ENCODE measurements around the gene UXS1. TPM values are rescaled to one million over a fixed set of nuclear protein-coding genes. Genes with fewer than 3 reads are reported as not detected.
A peak's percentile ranks its signal among the peaks of the same experiment; 100 is the strongest.
"Not testable (repeated sequence)": the region's sequence is repeated elsewhere in the genome, so short reads cannot be mapped to it uniquely, and the experiment has no call there.

Gene UXS1
- total RNA-seq, 2 donors from 2014 or later, result 33.9 to 39.9 TPM

DNA sequence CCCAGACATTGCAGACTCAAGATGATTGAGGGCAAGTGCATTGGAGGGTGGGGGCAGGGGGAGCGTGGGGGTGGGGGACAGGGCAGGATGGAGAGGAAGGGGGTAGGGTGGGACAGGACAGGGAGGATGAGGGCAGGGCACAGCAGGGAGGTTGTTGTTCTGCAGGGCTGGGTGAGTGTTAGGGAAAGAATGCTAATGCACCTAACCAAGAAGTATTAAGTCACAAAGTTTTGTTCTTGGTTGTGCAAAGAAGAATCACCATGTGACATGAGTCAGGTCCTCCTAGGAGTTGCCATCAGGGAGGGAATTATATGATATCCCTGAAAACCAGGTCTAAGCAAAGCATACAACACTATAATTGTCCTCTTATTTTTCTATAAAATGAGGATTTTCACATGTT, 10.4 kb upstream of the UXS1 start:
- H3K36me3 Mint-ChIP-seq (ENCODE audit: insufficient read depth in 2 of 2); H3K27ac Mint-ChIP-seq; H3K4me1 Mint-ChIP-seq (ENCODE audit: low read depth); H3K4me3 Mint-ChIP-seq; ATAC-seq (replicated peaks in 1 of 2); DNase-seq; H3K27me3 Mint-ChIP-seq (ENCODE audit: low read depth); H3K9me3 Mint-ChIP-seq: not testable (repeated sequence)

DNA sequence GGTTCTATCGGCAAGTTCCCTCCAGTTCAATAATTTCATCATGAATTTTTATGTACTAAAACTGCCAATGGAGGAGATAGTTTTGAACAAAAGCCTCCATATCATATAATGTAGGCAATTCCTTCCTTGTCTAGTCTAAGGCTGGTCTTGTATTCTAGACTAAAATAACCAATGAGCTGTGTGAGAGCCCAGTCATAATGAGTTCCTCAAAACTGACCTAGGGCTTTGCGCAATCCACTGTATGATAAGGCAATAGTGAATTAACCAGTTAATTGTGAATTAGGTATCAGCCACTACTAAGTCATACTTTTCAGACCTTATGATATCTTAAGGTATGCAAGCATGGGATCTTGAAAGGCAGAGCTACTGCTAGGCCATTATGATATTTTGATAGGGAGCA, 7.6 kb upstream of the UXS1 start:
- Mint-ChIP-seq H3K36me3 (ENCODE audit: insufficient read depth in 2 of 2) (no peaks in the 10 kb centered on the region), H3K27me3 (ENCODE audit: low read depth) (no peaks in the 10 kb centered on the region), H3K27ac (no peak overlapping the region), H3K4me1 (ENCODE audit: low read depth) (no peaks in the 10 kb centered on the region), H3K9me3 (no peaks in the 10 kb centered on the region), H3K4me3 (no peak overlapping the region)
- ATAC-seq (replicated peaks in 1 of 2) (no peak), DNase-seq (no peak)

DNA sequence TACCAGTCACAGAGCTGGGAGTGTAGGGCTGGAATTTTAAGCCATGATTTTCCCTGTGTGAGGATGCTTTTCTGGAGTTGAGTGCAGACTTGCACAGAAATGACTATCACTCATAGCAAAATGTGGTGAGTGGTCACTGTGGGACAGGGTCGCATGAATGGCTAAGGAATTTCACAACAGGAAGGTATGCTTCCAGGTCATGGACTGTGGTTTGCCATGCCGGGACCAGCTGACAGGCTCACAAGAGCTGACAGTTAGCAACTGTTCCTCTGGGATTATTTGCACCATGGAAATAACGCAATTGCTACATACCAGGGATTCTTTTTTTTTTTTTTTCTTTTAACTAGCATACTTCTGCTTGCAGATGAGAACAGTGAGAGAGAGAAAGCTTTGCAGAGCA, 3.8 kb upstream of the UXS1 start:
- Mint-ChIP-seq H3K36me3 (ENCODE audit: insufficient read depth in 2 of 2) (no peaks in the 10 kb centered on the region), H3K27ac (no peak overlapping the region), H3K9me3 (no peaks in the 10 kb centered on the region), H3K4me3 (no peak overlapping the region), H3K27me3 (ENCODE audit: low read depth) (no peaks in the 10 kb centered on the region), H3K4me1 (ENCODE audit: low read depth) (peaks cover 11% of the 10 kb centered on the region)
- ATAC-seq (replicated peaks in 1 of 2), result no peak
- DNase-seq, result no peak

DNA sequence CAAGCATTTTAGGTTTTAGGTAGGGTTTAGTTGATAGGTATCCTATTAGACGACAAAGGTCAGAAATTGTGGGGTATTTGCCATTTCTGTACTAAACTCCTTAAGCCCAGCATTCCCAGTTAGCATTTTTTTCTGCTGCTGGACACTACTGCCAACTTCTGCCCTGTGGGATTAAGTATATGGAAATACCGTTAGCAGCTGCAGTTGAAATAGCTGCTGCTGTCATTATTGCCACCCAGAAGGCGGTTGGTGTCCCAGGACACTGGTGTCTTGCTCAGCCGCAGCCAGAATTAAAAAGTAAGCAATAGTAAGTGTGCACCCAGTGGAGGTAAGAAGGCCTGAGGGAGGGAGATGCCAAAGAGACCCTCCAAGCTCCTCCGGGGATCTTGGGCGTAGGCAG, 1.9 kb upstream of the UXS1 start:
- ATAC-seq (replicated peaks in 1 of 2) (no peak), DNase-seq (no peak)
- H3K27me3 Mint-ChIP-seq (ENCODE audit: low read depth), result no peaks in the 10 kb centered on the region

DNA sequence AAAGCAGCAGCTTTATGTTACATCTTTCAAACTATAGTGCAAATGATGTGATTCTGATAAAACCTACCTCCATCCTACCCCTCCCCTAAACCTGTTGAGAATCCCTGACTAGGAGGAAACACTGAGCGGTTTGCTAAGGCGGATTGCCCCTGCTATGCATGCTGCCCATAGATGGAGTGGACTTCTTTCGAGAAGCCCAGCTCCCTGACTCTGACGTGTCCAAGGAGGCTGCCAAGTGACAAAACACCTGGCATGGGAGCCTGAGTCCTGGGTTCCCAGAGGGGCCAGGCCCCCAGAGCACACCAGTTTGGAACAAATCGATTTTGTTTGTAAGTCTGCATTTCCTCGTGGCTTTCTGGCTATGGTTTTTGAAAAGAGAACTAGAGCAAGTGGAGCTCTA, 1.4 kb upstream of the UXS1 start:
- Mint-ChIP-seq H3K36me3 (ENCODE audit: insufficient read depth in 2 of 2) (peaks cover 0 to 3% of the 10 kb centered on the region in 2 donors), H3K4me1 (ENCODE audit: low read depth) (peaks cover 33% of the 10 kb centered on the region), H3K27ac (no peak overlapping the region), H3K9me3 (no peaks in the 10 kb centered on the region), H3K4me3 (peak overlapping the region; percentile 87 to 89), H3K27me3 (ENCODE audit: low read depth) (no peaks in the 10 kb centered on the region)
- DNase-seq (no peak), ATAC-seq (replicated peaks in 1 of 2) (no peak)

More for the DNA sequence above, 1.9 kb upstream of the UXS1 start:
- Mint-ChIP-seq H3K4me3 (no peak overlapping the region), H3K9me3 (no peaks in the 10 kb centered on the region), H3K27ac (no peak overlapping the region), H3K4me1 (ENCODE audit: low read depth) (peaks cover 30% of the 10 kb centered on the region), H3K36me3 (ENCODE audit: insufficient read depth in 2 of 2) (peaks cover 0 to 3% of the 10 kb centered on the region in 2 donors)

DNA sequence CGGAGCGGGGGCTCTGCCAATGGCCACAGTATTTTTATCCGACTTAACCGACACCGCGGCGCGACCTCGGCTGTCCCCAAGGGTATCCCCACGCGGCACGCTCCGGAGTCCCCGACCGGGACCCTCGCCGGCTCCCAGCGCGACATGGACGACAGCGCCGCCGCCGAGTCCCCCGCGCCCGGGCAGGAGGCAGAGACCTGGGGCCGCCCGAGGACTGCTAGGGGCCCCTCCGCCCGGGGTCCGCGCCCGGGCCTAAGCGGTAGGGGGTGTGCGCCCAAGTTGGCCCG, 468 bp downstream of the UXS1 start:
- no peak for DNase-seq
- H3K27ac Mint-ChIP-seq, result no peak overlapping the region
- H3K4me3 Mint-ChIP-seq, result peak overlapping the region; percentile 70 to 86
- no peak for ATAC-seq (replicated peaks in 1 of 2)
- peaks cover 51% of the 10 kb centered on the region for H3K4me1 Mint-ChIP-seq (ENCODE audit: low read depth)
- H3K27me3 Mint-ChIP-seq (ENCODE audit: low read depth), result no peaks in the 10 kb centered on the region
- peaks cover 3% of the 10 kb centered on the region in 2 donors for H3K36me3 Mint-ChIP-seq (ENCODE audit: insufficient read depth in 2 of 2)
- no peaks in the 10 kb centered on the region for H3K9me3 Mint-ChIP-seq

DNA sequence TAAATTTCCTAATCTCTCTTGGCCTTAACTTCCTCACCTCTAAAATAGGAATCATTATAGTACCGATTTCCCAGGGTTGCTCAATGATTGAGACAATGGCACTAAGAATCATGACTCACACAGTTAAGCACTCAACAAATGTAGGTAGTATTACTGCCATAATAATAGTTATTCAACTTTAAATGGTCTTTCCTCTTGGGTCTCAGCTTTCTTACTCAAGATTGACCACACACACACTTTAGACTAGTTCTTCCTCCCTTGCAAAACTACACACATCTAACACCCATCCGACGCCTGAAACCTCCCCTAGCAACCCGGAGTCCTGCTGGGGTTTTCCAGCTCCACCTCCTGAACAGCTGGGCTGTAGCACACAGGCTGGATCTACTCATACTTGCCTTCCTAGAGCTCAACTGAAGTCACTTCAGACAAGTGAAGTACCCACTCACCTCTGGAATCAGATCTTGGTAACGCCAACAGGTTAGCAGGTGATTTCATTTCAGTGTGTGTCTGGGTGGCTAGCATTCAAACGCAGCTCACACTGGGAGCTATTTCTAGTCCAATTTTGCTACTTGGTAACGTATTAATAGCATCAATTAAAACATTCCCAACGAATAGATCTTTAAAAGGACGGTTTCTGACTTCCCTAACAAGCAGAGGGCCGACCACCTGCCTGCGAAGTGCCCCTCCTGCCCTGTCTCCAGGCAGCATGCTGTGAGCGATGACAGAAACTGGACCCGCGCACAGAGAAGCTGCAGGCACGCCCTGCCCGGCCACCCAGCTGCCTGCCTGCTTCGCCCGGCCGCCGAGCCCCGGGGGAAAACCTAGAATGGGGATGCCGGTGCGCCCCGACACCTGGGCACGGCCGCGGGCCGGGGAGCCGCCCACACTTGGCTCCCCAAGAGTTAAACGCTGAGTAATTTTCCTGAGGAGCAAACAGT, 1.1 kb downstream of the UXS1 start:
- Mint-ChIP-seq H3K27ac (peak overlapping the region; percentile 72), H3K4me1 (ENCODE audit: low read depth) (peaks cover 57% of the 10 kb centered on the region), H3K36me3 (ENCODE audit: insufficient read depth in 2 of 2) (peaks cover 3% of the 10 kb centered on the region in 2 donors), H3K27me3 (ENCODE audit: low read depth) (no peaks in the 10 kb centered on the region), H3K9me3 (no peaks in the 10 kb centered on the region), H3K4me3 (peak overlapping the region; percentile 70 to 86)
- DNase-seq (peak; percentile 63 to 71), ATAC-seq (replicated peaks in 1 of 2) (peak; percentile 68 to 78)

DNA sequence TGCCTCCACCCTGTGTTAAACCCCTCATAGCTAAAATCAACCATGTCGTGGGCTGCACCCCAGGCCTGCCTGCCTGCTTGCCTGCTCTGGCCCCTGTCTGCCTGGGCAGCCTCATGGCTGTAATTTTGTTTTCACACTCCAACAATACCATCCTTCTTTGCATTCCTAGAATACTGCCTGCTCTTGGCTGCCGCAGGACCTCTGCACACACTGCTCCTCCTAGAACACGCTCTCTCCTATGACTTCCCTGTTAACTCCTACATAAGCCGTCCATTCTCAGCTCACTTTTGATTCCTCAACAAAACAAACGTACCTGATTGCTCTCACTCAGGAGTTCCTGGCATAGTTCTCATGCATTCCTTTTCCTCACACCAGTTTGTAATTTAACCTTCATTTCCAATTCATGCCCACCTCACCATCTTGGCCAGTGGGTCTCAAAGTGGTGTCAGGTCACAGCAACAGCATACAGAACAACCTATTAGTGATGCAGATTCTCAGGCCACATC, 2.5 kb downstream of the UXS1 start:
- Mint-ChIP-seq H3K27me3 (ENCODE audit: low read depth) (no peaks in the 10 kb centered on the region), H3K9me3 (no peaks in the 10 kb centered on the region), H3K27ac (peak overlapping the region; percentile 11), H3K4me1 (ENCODE audit: low read depth) (peaks cover 68% of the 10 kb centered on the region), H3K36me3 (ENCODE audit: insufficient read depth in 2 of 2) (peaks cover 3% of the 10 kb centered on the region in 2 donors), H3K4me3 (peak overlapping the region; percentile 1 to 86)
- ATAC-seq (replicated peaks in 1 of 2) (no peak), DNase-seq (no peak)

DNA sequence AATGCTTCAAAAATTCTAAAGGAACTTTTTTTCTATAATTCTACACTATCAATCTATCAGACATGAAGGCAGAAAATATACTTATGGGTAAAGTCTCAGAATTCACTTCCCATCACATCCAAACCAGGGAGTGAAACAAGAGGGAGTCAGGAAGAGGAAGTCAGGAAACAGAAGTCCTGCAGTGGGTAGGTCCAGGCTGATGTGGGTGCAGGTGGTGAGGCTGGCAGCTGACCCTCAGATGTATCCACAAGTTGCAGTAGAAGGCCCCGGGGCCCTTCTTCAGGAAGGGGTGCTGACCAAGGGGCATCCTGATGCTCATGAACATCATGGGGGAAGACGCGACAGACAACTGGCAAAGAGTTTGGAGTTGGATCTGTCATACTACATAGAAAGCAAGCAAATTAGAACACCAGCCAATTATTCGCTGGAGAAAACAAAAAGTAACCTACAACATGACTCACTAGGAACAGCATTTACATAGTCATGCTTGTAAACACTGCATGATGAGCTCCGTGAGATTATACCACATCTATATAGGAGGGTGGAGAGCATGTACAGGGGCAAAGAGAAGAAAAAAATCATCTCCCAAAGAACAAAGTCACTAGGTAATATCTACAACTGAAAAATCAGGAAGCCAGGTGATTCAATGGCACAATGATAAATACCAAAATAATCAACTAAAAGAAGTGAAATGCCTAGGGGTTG, 4.2 kb downstream of the UXS1 start:
- ATAC-seq (replicated peaks in 1 of 2), result no peak
- peak overlapping the region; percentile 13 for H3K27ac Mint-ChIP-seq
- no peak for DNase-seq
- H3K4me1 Mint-ChIP-seq (ENCODE audit: low read depth), result peaks cover 74% of the 10 kb centered on the region
- no peaks in the 10 kb centered on the region for H3K9me3 Mint-ChIP-seq
- peak overlapping the region; percentile 26 to 39 for H3K4me3 Mint-ChIP-seq
- H3K36me3 Mint-ChIP-seq (ENCODE audit: insufficient read depth in 2 of 2), result peaks cover 3 to 10% of the 10 kb centered on the region in 2 donors
- H3K27me3 Mint-ChIP-seq (ENCODE audit: low read depth), result no peaks in the 10 kb centered on the region

DNA sequence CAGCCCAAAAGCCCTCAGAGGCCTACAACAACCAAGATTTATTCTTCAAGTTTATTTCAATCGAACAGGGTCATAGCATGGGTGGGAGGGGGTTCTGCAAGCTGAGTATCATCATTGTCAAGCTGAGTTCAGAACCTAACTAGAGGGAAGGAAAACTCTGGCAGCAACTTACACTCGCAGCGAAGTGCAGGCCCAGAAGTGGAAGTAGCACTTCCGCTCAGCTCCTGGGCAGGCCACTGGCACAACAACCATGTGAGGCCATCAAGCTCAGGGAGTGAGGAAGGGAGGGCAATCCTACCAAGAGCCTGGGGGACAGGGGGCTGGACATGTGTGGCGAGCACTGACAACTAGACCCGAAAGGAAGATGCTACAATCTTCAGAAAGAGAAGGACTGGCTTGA, 4.8 kb downstream of the UXS1 start:
- ATAC-seq (replicated peaks in 1 of 2) (no peak), DNase-seq (no peak)
- Mint-ChIP-seq H3K27ac (peak overlapping the region; percentile 13), H3K4me3 (peak overlapping the region; percentile 26 to 39), H3K9me3 (no peaks in the 10 kb centered on the region), H3K27me3 (ENCODE audit: low read depth) (no peaks in the 10 kb centered on the region), H3K36me3 (ENCODE audit: insufficient read depth in 2 of 2) (peaks cover 3 to 10% of the 10 kb centered on the region in 2 donors), H3K4me1 (ENCODE audit: low read depth) (peaks cover 78% of the 10 kb centered on the region)

DNA sequence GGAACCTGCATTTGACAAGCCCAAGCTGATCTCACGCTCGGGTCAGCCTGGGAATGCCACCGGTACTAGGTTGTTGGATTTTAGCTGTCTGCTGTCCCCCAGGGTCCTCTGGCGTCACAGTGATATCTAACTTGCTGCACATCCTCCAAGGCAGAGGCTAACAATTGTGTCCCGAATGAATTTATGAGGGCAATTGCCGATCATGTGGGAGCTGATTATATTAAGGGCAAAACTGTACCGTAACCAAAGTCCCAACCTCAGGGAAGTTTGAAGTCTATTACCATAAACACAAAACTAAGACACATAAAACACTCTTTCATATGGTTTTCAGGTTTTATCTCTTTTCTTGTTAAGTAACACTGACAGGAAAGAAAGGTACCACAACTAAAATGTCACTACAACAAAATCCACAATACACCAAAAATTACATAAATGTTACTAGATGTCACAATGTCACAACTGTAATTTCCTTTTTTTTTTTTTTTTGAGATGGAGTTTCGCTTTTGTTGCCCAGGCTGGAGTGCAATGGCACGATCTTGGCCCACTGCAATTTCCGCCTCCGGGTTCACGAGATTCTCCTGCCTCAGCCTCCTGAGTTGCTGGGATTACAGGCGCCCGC, 6.7 kb downstream of the UXS1 start:
- ATAC-seq (replicated peaks in 1 of 2), result no peak
- Mint-ChIP-seq H3K36me3 (ENCODE audit: insufficient read depth in 2 of 2) (peaks cover 0 to 10% of the 10 kb centered on the region in 2 donors), H3K27ac (no peak overlapping the region), H3K4me3 (peak overlapping the region; percentile 23 to 39), H3K4me1 (ENCODE audit: low read depth) (peaks cover 86% of the 10 kb centered on the region), H3K27me3 (ENCODE audit: low read depth) (no peaks in the 10 kb centered on the region), H3K9me3 (no peaks in the 10 kb centered on the region)
- no peak for DNase-seq

DNA sequence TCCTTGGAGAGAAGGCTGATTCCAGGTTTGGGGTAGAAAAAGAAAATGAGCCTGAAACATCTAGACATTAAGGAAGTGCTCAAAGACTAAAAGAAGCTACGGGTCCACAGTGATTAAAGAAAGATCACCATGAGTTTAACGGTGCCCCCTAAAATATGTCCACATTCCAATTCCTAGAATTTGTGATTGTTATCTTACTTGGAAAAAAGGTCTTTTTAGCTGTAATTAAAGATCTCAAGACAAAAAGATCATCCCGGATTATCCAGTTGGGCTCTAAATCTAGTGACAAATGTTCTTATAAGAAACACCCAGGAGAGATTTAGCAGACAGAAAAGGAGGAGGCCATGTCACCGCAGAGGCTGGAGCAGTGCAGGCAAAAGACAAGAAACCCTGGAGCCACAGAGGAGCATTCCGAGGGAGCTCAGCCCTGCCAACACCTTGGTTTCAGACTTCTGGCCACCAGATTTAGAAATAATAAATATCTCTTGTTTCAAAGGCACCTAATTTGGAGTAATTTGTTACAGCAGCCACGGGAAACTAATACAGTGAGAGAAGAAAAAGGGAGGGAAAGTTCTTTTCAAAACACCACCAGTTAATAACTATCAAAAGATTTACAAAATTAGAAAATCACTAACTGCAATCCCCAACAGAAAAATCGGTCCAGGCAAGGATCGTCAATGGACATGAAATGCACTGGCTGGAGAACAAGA, 8.5 kb downstream of the UXS1 start:
- peaks cover 69% of the 10 kb centered on the region for H3K4me1 Mint-ChIP-seq (ENCODE audit: low read depth)
- no peaks in the 10 kb centered on the region for H3K9me3 Mint-ChIP-seq
- peaks cover 0 to 10% of the 10 kb centered on the region in 2 donors for H3K36me3 Mint-ChIP-seq (ENCODE audit: insufficient read depth in 2 of 2)
- no peak for ATAC-seq (replicated peaks in 1 of 2)
- no peaks in the 10 kb centered on the region for H3K27me3 Mint-ChIP-seq (ENCODE audit: low read depth)
- H3K4me3 Mint-ChIP-seq, result no peak overlapping the region
- DNase-seq, result no peak
- H3K27ac Mint-ChIP-seq, result peak overlapping the region; percentile 52
